HepG2 (cell line): ENCODE results near the gene ZC3H18. TPM values are rescaled to one million over a fixed set of nuclear protein-coding genes. Genes with fewer than 3 reads are reported as not detected.

Source experiments
- ATAC-seq: fragments of 200-7000 bp; cut with Tn5 transposase; 3 replicates; pipeline ENCODE4 v1.9.1; 2020; ENCODE audit warnings: mild to moderate bottlenecking, moderate library complexity
- BruUV-seq: library from RNA; stranded (reverse); fragments of 400-500 nt; replicated peaks from 2 replicates; lab custom pipeline; 2021; lab: Mats Ljungman, UMichigan
- CTCF ChIA-PET: fragments of 300-600 bp; formaldehyde crosslinking; extraction: SDS; loops from one replicate; lab custom pipeline; 2021; ENCODE audit warnings: low total read pairs, inconsistent platforms, low intra/inter-chr PET ratio; lab: Yijun Ruan, JAX
- POLR2A ChIA-PET: fragments of 350-600 bp; sonication (Branson Sonifier 250); formaldehyde crosslinking; loops from one replicate; lab custom pipeline; 2020; ENCODE audit warnings: antibody characterized with exemption, inconsistent platforms; lab: Yijun Ruan, JAX
- DNase-seq: peaks from one replicate; pipeline ENCODE4 v3.0.0-alpha.2; 2015; ENCODE audit warnings: low spot score
- FAIRE-seq: peaks from 3 replicates; lab custom pipeline; 2011; peaks lifted over from hg19 to GRCh38; lab: Jason Lieb, UNC
- H2AFZ ChIP-seq: one replicate; pipeline ENCODE4 v1.6.1; 2011; ENCODE audit warnings: low read length, inconsistent platforms
- H3K27ac ChIP-seq: fragments of 300-600 bp; 3 replicates; pipeline ENCODE4 v1.8.0; 2011; ENCODE audit warnings: mixed run types, mild to moderate bottlenecking, mixed read lengths, low read length, inconsistent platforms; ENCODE audit not compliant: insufficient read depth; ENCODE audit errors: extremely low read length
- H3K27me3 ChIP-seq, 2 experiments: fragments of 200-600 bp in 1 of 2; 2 replicates in 1 of 2; 3 replicates in 1 of 2; pipeline versions ENCODE4 v1.6.0 to v1.8.0; 2011; ENCODE audit warnings: low read length in 2 of 2, mild to moderate bottlenecking in 2 of 2, moderate library complexity in 2 of 2, inconsistent platforms in 1 of 2; ENCODE audit not compliant: insufficient read depth in 2 of 2, control insufficient read depth in 1 of 2
- H3K36me3 ChIP-seq, 2 experiments: fragments of 200-600 bp in 1 of 2; replicated peaks in 1 of 2; 2 replicates in 1 of 2; 3 replicates in 1 of 2; pipeline versions ENCODE4 v1.5.1 to v1.8.0; 2011; ENCODE audit warnings: low read length in 2 of 2, inconsistent platforms in 1 of 2; ENCODE audit not compliant: insufficient read depth in 2 of 2, control insufficient read depth in 1 of 2
- H3K4me1 ChIP-seq: 2 replicates; pipeline ENCODE4 v1.5.1; 2012; ENCODE audit warnings: low read length, inconsistent platforms; ENCODE audit not compliant: insufficient read depth
- H3K4me2 ChIP-seq: 2 replicates; pipeline ENCODE4 v1.6.0; 2011; ENCODE audit warnings: low read depth, low read length, inconsistent platforms
- H3K4me3 ChIP-seq, 3 experiments: fragments of 200-600 bp in 1 of 3; sonication (generic), shearing (Covaris generic) in 1 of 3; replicated peaks in 1 of 3; 2 replicates each; pipeline ENCODE4 v1.5.1; 2011 to 2016; ENCODE audit warnings: low read length in 3 of 3, inconsistent platforms in 2 of 3, low read depth in 2 of 3, mild to moderate bottlenecking in 2 of 3, control low read depth in 1 of 3, mixed read lengths in 1 of 3; ENCODE audit not compliant: insufficient read depth in 1 of 3
- H3K79me2 ChIP-seq: one replicate; pipeline ENCODE4 v1.6.1; 2011; ENCODE audit warnings: low read length, inconsistent platforms; ENCODE audit not compliant: insufficient read depth
- H3K9ac ChIP-seq: 2 replicates; pipeline ENCODE4 v1.6.0; 2011; ENCODE audit warnings: mild to moderate bottlenecking, low read depth, low read length, inconsistent platforms; ENCODE audit not compliant: insufficient read depth
- H3K9me3 ChIP-seq: 2 replicates; pipeline ENCODE4 v1.5.1; 2012; ENCODE audit warnings: mild to moderate bottlenecking, low read length
- H4K20me1 ChIP-seq: 2 replicates; pipeline ENCODE4 v1.6.0; 2011; ENCODE audit warnings: inconsistent platforms, mild to moderate bottlenecking, low read length, moderate library complexity; ENCODE audit not compliant: insufficient read depth
- HNF4A ChIP-seq: sonication (generic); formaldehyde crosslinking; IDR thresholded peaks from 2 replicates; pipeline ENCODE4 v1.4.0; 2020; ENCODE audit warnings: missing genetic modification reagents
- SMAD3 ChIP-seq: sonication (generic); formaldehyde crosslinking; IDR thresholded peaks from 2 replicates; pipeline ENCODE4 v1.4.0; 2020; ENCODE audit warnings: missing genetic modification reagents
- TBP ChIP-seq: sonication (generic); formaldehyde crosslinking; IDR thresholded peaks from 2 replicates; pipeline ENCODE4 v1.5.0; 2020; ENCODE audit warnings: missing genetic modification reagents
- TSC22D2 ChIP-seq: sonication (generic); formaldehyde crosslinking; IDR thresholded peaks from 2 replicates; pipeline ENCODE4 v1.5.1; 2020; ENCODE audit warnings: missing genetic modification reagents, mild to moderate bottlenecking, borderline replicate concordance
- WIZ ChIP-seq: sonication (generic); formaldehyde crosslinking; IDR thresholded peaks from 2 replicates; pipeline ENCODE4 v1.5.1; 2020; ENCODE audit warnings: mild to moderate bottlenecking, missing genetic modification reagents
- ZNF253 ChIP-seq: sonication (generic); formaldehyde crosslinking; IDR thresholded peaks from 2 replicates; pipeline ENCODE4 v1.8.0; 2022; ENCODE audit warnings: mild to moderate bottlenecking, missing genetic modification reagents, borderline replicate concordance
- ZNF367 ChIP-seq: sonication (generic); formaldehyde crosslinking; IDR thresholded peaks from 2 replicates; pipeline ENCODE4 v1.4.0; 2020; ENCODE audit warnings: missing genetic modification reagents, borderline replicate concordance
- ZNF496 ChIP-seq: sonication (generic); formaldehyde crosslinking; IDR thresholded peaks from 2 replicates; pipeline ENCODE4 v1.8.1; 2023; ENCODE audit warnings: mild to moderate bottlenecking, moderate library complexity, missing genetic modification reagents; ENCODE audit not compliant: insufficient replicate concordance
- ZNF724P ChIP-seq: sonication (generic); formaldehyde crosslinking; IDR thresholded peaks from 2 replicates; pipeline ENCODE4 v1.8.0; 2022; ENCODE audit warnings: missing genetic modification reagents, borderline replicate concordance
- WGBS: methylation state at CpG from one replicate; pipeline ENCODE4 v1.1.6; 2017; ENCODE audit warnings: low lambda C conversion rate; 5-methylcytosine and 5-hydroxymethylcytosine counted together
- in situ Hi-C: cut with HindIII; loops from 2 replicates; pipeline ENCODE4 v1.10.0; 2017; ENCODE audit warnings: low pct_unique_long_range_greater_than_20kb; ENCODE audit not compliant: extremely low pct_ligation_motif_present
- intact Hi-C: fragments of 100-400 bp; cut with micrococcal nuclease; formaldehyde crosslinking; loops from one replicate; pipeline ENCODE4 v1.10.0; 2022; ENCODE audit not compliant: unreplicated experiment
- polyA plus RNA-seq, 8 experiments: library from polyadenylated mRNA; depleted of rRNA in 3 of 8; stranded (reverse) in 7 of 8; unstranded in 1 of 8; fragments of >200 nt; fragmentation: Illumina TruSeq in 4 of 8; extraction: Trizol in 4 of 8; gene quantifications; 2 replicates each; pipeline versions ENCODE4 v1.2.1 to v1.2.3, GENCODE V29; 2011 to 2016; ENCODE audit warnings: low read depth in 4 of 8, missing spikeins in 1 of 8, mixed read lengths in 1 of 8; ENCODE audit not compliant: insufficient read depth in 1 of 8
- total RNA-seq, 5 experiments: library from RNA; depleted of rRNA; stranded (reverse); fragments of >200 nt; fragmentation: Illumina TruSeq; extraction: Trizol; gene quantifications; 2 replicates each; pipeline ENCODE4 v1.2.3, GENCODE V29; 2016; ENCODE audit warnings: low read depth in 1 of 5
- TF ChIP-seq, protein P1 (sequence below): sonication (generic); formaldehyde crosslinking; IDR thresholded peaks from 2 replicates; pipeline ENCODE4 v1.8.1; 2022; ENCODE audit warnings: low read depth, mild to moderate bottlenecking, missing genetic modification reagents
- TF ChIP-seq, protein P2 (sequence below): sonication (generic); formaldehyde crosslinking; IDR thresholded peaks from 2 replicates; pipeline ENCODE4 v1.8.1; 2023; ENCODE audit warnings: mild to moderate bottlenecking, inconsistent platforms, moderate library complexity, missing genetic modification reagents, borderline replicate concordance

The ZC3H18 gene
- total and polyA plus RNA-seq, 2 of the 13 experiments (the other 11 are each of a cell fraction or from before 2014, with no cell fraction given) = 11.2 to 27.4 TPM

DNA sequence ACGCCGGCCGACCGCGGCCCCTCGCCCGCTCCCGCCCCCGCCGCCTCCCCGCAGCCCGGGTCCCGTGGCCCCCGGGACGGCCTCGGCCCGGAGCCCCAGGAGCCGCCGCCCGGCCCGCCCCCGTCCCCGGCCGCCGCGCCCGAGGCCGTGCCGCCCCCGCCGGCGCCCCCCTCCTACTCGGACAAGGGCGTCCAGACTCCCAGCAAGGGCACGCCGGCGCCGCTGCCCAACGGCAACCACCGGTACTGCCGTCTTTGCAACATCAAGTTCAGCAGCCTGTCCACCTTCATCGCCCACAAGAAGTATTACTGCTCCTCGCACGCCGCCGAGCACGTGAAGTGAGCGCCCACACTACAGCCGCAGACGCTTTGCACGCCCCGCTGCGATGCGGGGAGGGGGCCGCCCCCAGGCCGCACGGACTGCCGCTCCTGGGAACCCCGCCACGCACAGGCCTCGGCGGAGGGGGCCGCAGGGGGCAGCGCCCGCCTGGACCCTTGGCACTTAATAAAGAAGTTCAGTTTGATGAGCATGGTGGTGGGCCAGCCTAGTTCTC, 35.5 kb upstream of the ZC3H18 start:
- Histone ChIP-seq H3K4me1 (peaks cover 2% of the 10 kb centered on the region), H4K20me1 (no peaks in the 10 kb centered on the region; the same call in 1 of the 2 replicates), H3K79me2 (no peaks in the 10 kb centered on the region), H3K4me3 (no peak overlapping the region)
- no peak for TF ChIP-seq WIZ (CRISPR knock-in tag)
- TF ChIP-seq, protein P1, sequence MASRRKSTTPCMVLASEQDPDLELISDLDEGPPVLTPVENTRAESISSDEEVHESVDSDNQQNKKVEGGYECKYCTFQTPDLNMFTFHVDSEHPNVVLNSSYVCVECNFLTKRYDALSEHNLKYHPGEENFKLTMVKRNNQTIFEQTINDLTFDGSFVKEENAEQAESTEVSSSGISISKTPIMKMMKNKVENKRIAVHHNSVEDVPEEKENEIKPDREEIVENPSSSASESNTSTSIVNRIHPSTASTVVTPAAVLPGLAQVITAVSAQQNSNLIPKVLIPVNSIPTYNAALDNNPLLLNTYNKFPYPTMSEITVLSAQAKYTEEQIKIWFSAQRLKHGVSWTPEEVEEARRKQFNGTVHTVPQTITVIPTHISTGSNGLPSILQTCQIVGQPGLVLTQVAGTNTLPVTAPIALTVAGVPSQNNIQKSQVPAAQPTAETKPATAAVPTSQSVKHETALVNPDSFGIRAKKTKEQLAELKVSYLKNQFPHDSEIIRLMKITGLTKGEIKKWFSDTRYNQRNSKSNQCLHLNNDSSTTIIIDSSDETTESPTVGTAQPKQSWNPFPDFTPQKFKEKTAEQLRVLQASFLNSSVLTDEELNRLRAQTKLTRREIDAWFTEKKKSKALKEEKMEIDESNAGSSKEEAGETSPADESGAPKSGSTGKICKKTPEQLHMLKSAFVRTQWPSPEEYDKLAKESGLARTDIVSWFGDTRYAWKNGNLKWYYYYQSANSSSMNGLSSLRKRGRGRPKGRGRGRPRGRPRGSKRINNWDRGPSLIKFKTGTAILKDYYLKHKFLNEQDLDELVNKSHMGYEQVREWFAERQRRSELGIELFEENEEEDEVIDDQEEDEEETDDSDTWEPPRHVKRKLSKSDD (CRISPR knock-in tag) = 0 out of 2 replicates have a peak, but pooled peaks have one; percentile 5
- TF ChIP-seq ZNF367 = no peak
- TF ChIP-seq, all 625 proteins: peak for 1
- Histone ChIP-seq H3K9me3 (no peaks in the 10 kb centered on the region), H2AFZ (no peak overlapping the region), H3K27me3 (peaks cover 8 to 18% of the 10 kb centered on the region in 2 experiments; a peak in 4 of 5 replicates), H3K27ac (no peak overlapping the region), H3K9ac (no peak overlapping the region), H3K4me2 (no peak overlapping the region), H3K36me3 (peaks cover 2 to 15% of the 10 kb centered on the region in 2 experiments; a peak in 3 of 5 replicates)
- DNase-seq = no peak
- ChIA-PET POLR2A (no interaction called here), CTCF (no interaction called here)
- FAIRE-seq = no peak
- intact Hi-C loops = no loop called here
- in situ Hi-C loops = no loop called here
- WGBS = 98% methylated on average over 52 of the region's 65 CpGs
- BruUV-seq = no TSS peak
- no peak for ATAC-seq

DNA sequence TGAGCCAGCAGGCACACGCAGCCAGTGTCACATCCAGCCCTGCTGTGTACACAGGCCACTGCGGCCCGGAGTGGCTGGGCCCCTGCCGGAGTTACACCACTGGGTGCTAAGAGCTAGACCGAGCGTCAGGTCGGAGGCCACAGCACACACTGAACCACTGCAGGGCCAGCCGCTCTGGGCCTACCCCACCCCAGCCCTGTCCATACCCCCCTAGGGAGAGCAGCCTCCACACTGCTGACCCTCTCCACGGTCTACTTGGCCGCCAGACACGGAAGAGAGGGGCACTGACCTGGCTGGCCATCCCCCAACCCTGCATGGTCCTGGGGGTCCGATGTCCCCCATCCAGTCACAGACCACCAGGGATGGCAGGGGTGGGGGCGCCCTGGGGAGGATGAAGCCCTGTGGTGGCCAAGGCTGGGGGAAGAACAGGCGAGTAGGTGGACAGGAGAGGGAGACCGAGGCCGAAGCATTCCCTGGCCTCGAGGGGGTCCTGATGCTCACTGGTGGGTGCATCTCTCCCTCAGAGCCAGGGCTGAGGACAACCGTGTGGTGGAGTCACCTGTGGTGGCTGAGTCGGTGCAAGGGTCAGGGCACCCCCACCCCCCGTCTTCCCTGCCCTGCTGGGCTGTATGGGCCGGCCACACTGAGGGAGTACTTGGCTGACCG, 34.9 kb upstream of the ZC3H18 start:
- CTCF ChIA-PET = no interaction called here
- POLR2A ChIA-PET = no interaction called here
- intact Hi-C loops (no loop called here), in situ Hi-C loops (no loop called here)
- Histone ChIP-seq H3K27me3 (peaks cover 13 to 24% of the 10 kb centered on the region in 2 experiments; a peak in 4 of 5 replicates), H3K36me3 (peaks cover 0 to 12% of the 10 kb centered on the region in 2 experiments; a peak in 2 of 5 replicates), H3K9ac (no peak overlapping the region), H3K27ac (no peak overlapping the region), H3K4me1 (no peaks in the 10 kb centered on the region), H4K20me1 (no peaks in the 10 kb centered on the region; the same call in 1 of the 2 replicates), H2AFZ (no peak overlapping the region), H3K9me3 (no peaks in the 10 kb centered on the region), H3K79me2 (no peaks in the 10 kb centered on the region), H3K4me3 (no peak overlapping the region), H3K4me2 (no peak overlapping the region)
- 96% methylated on average over 15 of the region's 22 CpGs for WGBS
- DNase-seq (no peak), ATAC-seq (no peak), FAIRE-seq (no peak)
- no TSS peak for BruUV-seq
- TF ChIP-seq TSC22D2 (CRISPR knock-in tag) (no peak), SMAD3 (no peak), HNF4A (no peak), ZNF253 (CRISPR knock-in tag) (no peak), ZNF496 (CRISPR knock-in tag) (no peak), TBP (no peak), ZNF724P (CRISPR knock-in tag) (no peak)
- TF ChIP-seq, protein P2, sequence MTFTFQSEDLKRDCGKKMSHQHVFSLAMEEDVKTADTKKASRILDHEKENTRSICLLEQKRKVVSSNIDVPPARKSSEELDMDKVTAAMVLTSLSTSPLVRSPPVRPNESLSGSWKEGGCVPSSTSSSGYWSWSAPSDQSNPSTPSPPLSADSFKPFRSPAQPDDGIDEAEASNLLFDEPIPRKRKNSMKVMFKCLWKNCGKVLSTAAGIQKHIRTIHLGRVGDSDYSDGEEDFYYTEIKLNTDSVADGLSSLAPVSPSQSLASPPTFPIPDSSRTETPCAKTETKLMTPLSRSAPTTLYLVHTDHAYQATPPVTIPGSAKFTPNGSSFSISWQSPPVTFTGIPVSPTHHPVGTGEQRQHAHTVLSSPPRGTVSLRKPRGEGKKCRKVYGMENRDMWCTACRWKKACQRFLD (CRISPR knock-in tag) = no peak
